Adrenal gland (tissue), 5 donors: ENCODE measurements around the gene RNF123.

ENCODE experiments used
- CTCF ChIP-seq, 6 experiments: fragments of 450-650 bp in 4 of 6; fragments of 200-600 bp in 2 of 6; sonication (generic) in 1 of 6; IDR thresholded peaks; 1 replicate in 5 of 6; 2 replicates in 1 of 6; pipeline versions ENCODE4 v1.5.1 to v1.8.0; 2016 to 2021; ENCODE audit warnings: antibody characterized with exemption in 6 of 6, mild to moderate bottlenecking in 2 of 6, moderate library complexity in 1 of 6
- POLR2A ChIP-seq, 2 donors: fragments of 450-650 bp; IDR thresholded peaks; one replicate each; pipeline ENCODE4 v1.6.1; 2017; ENCODE audit warnings: antibody characterized with exemption in 2 of 2, mild to moderate bottlenecking in 2 of 2, moderate library complexity in 1 of 2
- donor health status: DM: no; HTN: no; CAD: no.

GRCh38 chr3:49699281-49699979 lies 10.1 kb downstream of the RNF123 start:
- no peak for TF ChIP-seq POLR2A (IDR thresholded peaks at IDR 0.05)
- TF ChIP-seq CTCF (IDR thresholded peaks at IDR 0.05), result no peak
